HFF-Myc (cell line): ENCODE measurements around the gene SCAMP5.

ENCODE experiments used
- DNase-seq: peaks from one replicate; pipeline ENCODE4 v3.0.0-alpha.2; 2011; ENCODE audit warnings: low read depth; ENCODE audit errors: extremely low read depth
- H3K4me3 ChIP-seq: replicated peaks from 2 replicates; pipeline ENCODE4 v1.5.1; 2011; ENCODE audit warnings: low read depth, mild to moderate bottlenecking, control low read depth, low read length
- CTCF ChIP-seq: IDR thresholded peaks from 2 replicates; pipeline ENCODE4 v1.5.1; 2012; ENCODE audit warnings: mild to moderate bottlenecking, low read depth, low read length, control low read depth; ENCODE audit errors: missing control alignments

The SCAMP5 gene

GRCh38 chr15:75070674-75071073, 75.3 kb downstream of the SCAMP5 start:
- no peak for DNase-seq
- H3K4me3 ChIP-seq, result no peak overlapping the region
- TF ChIP-seq CTCF, result no peak
